Renal pelvis (tissue), 4 donors: ENCODE measurements around the gene CCDC32. TPM values are rescaled to one million over a fixed set of nuclear protein-coding genes. Genes with fewer than 3 reads are reported as not detected.
"Not testable (repeated sequence)": the region's sequence is repeated elsewhere in the genome, so short reads cannot be mapped to it uniquely, and the experiment has no call there.

ENCODE experiments used
- DNase-seq: peaks from one replicate; pipeline ENCODE4 v3.0.0-alpha.2; 2013
- polyA plus RNA-seq, 3 donors: library from polyadenylated mRNA; unstranded; fragments of 120-200 nt; gene quantifications; one replicate each; pipeline ENCODE4 v1.2.1, GENCODE V29; 2013; ENCODE audit not compliant: insufficient read length in 3 of 3

Gene CCDC32
- polyA plus RNA-seq, 3 donors: 24.6 to 32.4 (median 27.2) TPM

- DNase-seq: not testable (repeated sequence)
These were observed 12.1 kb upstream of the CCDC32 start for GRCh38 chr15:40576914-40577313.

GRCh38 chr15:40575113-40575512 is 10.3 kb upstream of the CCDC32 start:
- DNase-seq: no peak

GRCh38 chr15:40569129-40569953 is 4.5 kb upstream of the CCDC32 start, which contains the start of gene RPUSD2:
TSS of gene RPUSD2 (plus strand) at chr15:40569299. CDS start at chr15:40569338, 39 bp downstream.
- DNase-seq: peak; percentile 95

GRCh38 chr15:40567111-40567510 is 2.3 kb upstream of the CCDC32 start:
- DNase-seq: no peak

GRCh38 chr15:40565333-40566238 is 744 bp upstream of the CCDC32 start:
- no peak for DNase-seq

- DNase-seq: no peak
These were observed 1.4 kb downstream of the CCDC32 start for GRCh38 chr15:40563426-40563825.

- no peak for DNase-seq
These were observed 2.2 kb downstream of the CCDC32 start for GRCh38 chr15:40562691-40563090.

GRCh38 chr15:40558952-40559742 is 5.7 kb downstream of the CCDC32 start:
- no peak for DNase-seq

GRCh38 chr15:40555876-40556275 is 9.0 kb downstream of the CCDC32 start:
- no peak for DNase-seq

GRCh38 chr15:40554161-40554525 is 10.7 kb downstream of the CCDC32 start:
- no peak for DNase-seq

- DNase-seq: no peak
These were observed 14.4 kb downstream of the CCDC32 start for GRCh38 chr15:40550341-40551037.

- no peak for DNase-seq
These were observed 14.9 kb downstream of the CCDC32 start for GRCh38 chr15:40549894-40550293.

GRCh38 chr15:40548610-40549009 is 16.2 kb downstream of the CCDC32 start:
- no peak for DNase-seq

- no peak for DNase-seq
These were observed 19.4 kb downstream of the CCDC32 start for GRCh38 chr15:40545457-40545856.

GRCh38 chr15:40543631-40544294 is 21.1 kb downstream of the CCDC32 start:
- DNase-seq: no peak

- no peak for DNase-seq
These were observed 21.8 kb downstream of the CCDC32 start for GRCh38 chr15:40543082-40543481.

GRCh38 chr15:40538976-40539375 is 25.9 kb downstream of the CCDC32 start:
- peak; percentile 36 for DNase-seq

- peak; percentile 42 for DNase-seq
These were observed 28.3 kb downstream of the CCDC32 start for GRCh38 chr15:40536501-40536900.

GRCh38 chr15:40534371-40534770 is 30.5 kb downstream of the CCDC32 start:
- no peak for DNase-seq

- no peak for DNase-seq
These were observed 31.0 kb downstream of the CCDC32 start for GRCh38 chr15:40533763-40534364.
